SU-DHL-6 (cell line): ENCODE measurements around the gene MYZAP.

Experiments used
- H2AFZ ChIP-seq: fragments of 200-600 bp; sonication (generic); 2 replicates; pipeline ENCODE4 v1.6.1; 2014; ENCODE audit warnings: low read depth, mild to moderate bottlenecking, moderate library complexity, mixed read lengths, antibody characterized with exemption, low read length; ENCODE audit not compliant: severe bottlenecking
- H3F3A ChIP-seq: fragments of 200-600 bp; shearing (Covaris generic); 2 replicates; pipeline ENCODE4 v1.6.0; 2016; ENCODE audit warnings: antibody characterized with exemption, mild to moderate bottlenecking; ENCODE audit not compliant: insufficient read depth
- H3K27ac ChIP-seq: fragments of 200-600 bp; sonication (generic); 2 replicates; pipeline ENCODE4 v1.5.1; 2016; ENCODE audit warnings: low read depth, mild to moderate bottlenecking, low read length, moderate library complexity, mixed read lengths
- H3K27me3 ChIP-seq: fragments of 200-600 bp; sonication (generic), shearing (Covaris generic); 2 replicates; pipeline ENCODE4 v1.6.0; 2014; ENCODE audit warnings: mild to moderate bottlenecking, low read length
- H3K36me3 ChIP-seq: fragments of 200-600 bp; sonication (generic); 2 replicates; pipeline ENCODE4 v1.6.1; 2014; ENCODE audit warnings: mild to moderate bottlenecking, low read length, mixed read lengths
- H3K4me2 ChIP-seq: fragments of 300-600, 200-600 bp; shearing (Covaris generic), sonication (generic); 2 replicates; pipeline ENCODE4 v1.6.0; 2014; ENCODE audit warnings: low read length, low read depth, mild to moderate bottlenecking; ENCODE audit not compliant: poor library complexity, severe bottlenecking
- H3K4me3 ChIP-seq: fragments of 200-600 bp; sonication (generic); 2 replicates; pipeline ENCODE4 v1.5.1; 2014; ENCODE audit warnings: antibody characterized with exemption, low read length, mild to moderate bottlenecking, mixed read lengths; ENCODE audit not compliant: insufficient read depth, poor library complexity, severe bottlenecking
- H3K79me2 ChIP-seq: fragments of 200-600 bp; sonication (generic); 2 replicates; pipeline ENCODE4 v1.6.1; 2014; ENCODE audit warnings: mild to moderate bottlenecking, low read length, moderate library complexity; ENCODE audit not compliant: insufficient read depth
- H3K9ac ChIP-seq: fragments of 200-600 bp; sonication (generic); 2 replicates; pipeline ENCODE4 v1.7.0; 2014; ENCODE audit warnings: mild to moderate bottlenecking, low read length
- H3K9me2 ChIP-seq: fragments of 200-600 bp; sonication (generic); replicated peaks from 2 replicates; pipeline ENCODE4 v1.6.1; 2014; ENCODE audit warnings: low read length; ENCODE audit not compliant: insufficient read depth
- H3K9me3 ChIP-seq: fragments of 200-600 bp; sonication (generic); 2 replicates; pipeline ENCODE4 v1.6.1; 2014; ENCODE audit warnings: low read length, mixed read lengths; ENCODE audit not compliant: insufficient read depth
- H4K20me1 ChIP-seq: fragments of 200-600 bp; sonication (generic); 2 replicates; pipeline ENCODE4 v1.6.1; 2014; ENCODE audit warnings: low read depth, mild to moderate bottlenecking, antibody characterized with exemption, low read length, moderate library complexity, mixed read lengths
- CTCF ChIP-seq: fragments of 200-600 bp; sonication (generic); IDR thresholded peaks from one replicate; pipeline ENCODE4 v1.5.1; 2017; ENCODE audit warnings: antibody characterized with exemption, mild to moderate bottlenecking, low read length, moderate library complexity; ENCODE audit not compliant: insufficient read depth, poor library complexity, severe bottlenecking
- EZH2phosphoT487 ChIP-seq: fragments of 200-600 bp; sonication (generic), shearing (Covaris generic); conservative IDR thresholded peaks from 2 replicates; pipeline ENCODE4 v1.6.1; 2018; ENCODE audit warnings: mild to moderate bottlenecking, antibody characterized with exemption, low read length, moderate library complexity, mixed read lengths

The MYZAP gene

GRCh38 chr15:57582090-57582489 is 9.6 kb upstream of the MYZAP start:
- H3K27me3 ChIP-seq: peaks cover 1% of the 10 kb centered on the region; the same call in 1 of the 2 replicates
- H3K9ac ChIP-seq: no peak overlapping the region
- no peak overlapping the region for H3K27ac ChIP-seq
- no peaks in the 10 kb centered on the region for H3K9me2 ChIP-seq
- H3K36me3 ChIP-seq: no peaks in the 10 kb centered on the region
- no peaks in the 10 kb centered on the region for H3K79me2 ChIP-seq
- TF ChIP-seq CTCF (no peak), EZH2phosphoT487 (no peak)
- no peak overlapping the region for H3K4me3 ChIP-seq
- no peaks in the 10 kb centered on the region for H3F3A ChIP-seq
- H4K20me1 ChIP-seq: no peaks in the 10 kb centered on the region
- no peak overlapping the region for H3K4me2 ChIP-seq
- H2AFZ ChIP-seq: no peak overlapping the region
- peaks cover 4% of the 10 kb centered on the region; the same call in 1 of the 2 replicates for H3K9me3 ChIP-seq

GRCh38 chr15:57583282-57583681 is 8.4 kb upstream of the MYZAP start:
- Histone ChIP-seq H3K9me3 (peaks cover 4% of the 10 kb centered on the region; the same call in 1 of the 2 replicates), H3K79me2 (no peaks in the 10 kb centered on the region), H3K4me3 (no peak overlapping the region), H3K9ac (no peak overlapping the region), H3F3A (no peaks in the 10 kb centered on the region), H3K27ac (no peak overlapping the region), H3K4me2 (no peak overlapping the region), H3K27me3 (no peaks in the 10 kb centered on the region), H2AFZ (no peak overlapping the region), H4K20me1 (no peaks in the 10 kb centered on the region), H3K9me2 (no peaks in the 10 kb centered on the region), H3K36me3 (no peaks in the 10 kb centered on the region)
- TF ChIP-seq EZH2phosphoT487: no peak
- no peak for TF ChIP-seq CTCF

GRCh38 chr15:57583720-57584119 is 8.0 kb upstream of the MYZAP start:
- H4K20me1 ChIP-seq: no peaks in the 10 kb centered on the region
- no peak overlapping the region for H3K4me3 ChIP-seq
- TF ChIP-seq CTCF: no peak
- no peak for TF ChIP-seq EZH2phosphoT487
- H3F3A ChIP-seq: no peaks in the 10 kb centered on the region
- no peak overlapping the region for H3K27ac ChIP-seq
- H3K9me3 ChIP-seq: peaks cover 4% of the 10 kb centered on the region; the same call in 1 of the 2 replicates
- no peak overlapping the region for H3K4me2 ChIP-seq
- H2AFZ ChIP-seq: no peak overlapping the region
- no peaks in the 10 kb centered on the region for H3K36me3 ChIP-seq
- no peak overlapping the region for H3K9ac ChIP-seq
- H3K79me2 ChIP-seq: no peaks in the 10 kb centered on the region
- no peaks in the 10 kb centered on the region for H3K9me2 ChIP-seq
- no peaks in the 10 kb centered on the region for H3K27me3 ChIP-seq
